Fibroblast of mammary gland (primary cell): Measurements from ENCODE around the gene NMT1.

Experiments used
- DNase-seq: peaks from one replicate; pipeline ENCODE4 v3.0.0-alpha.2; 2010; ENCODE audit warnings: low read depth
- H3K4me3 ChIP-seq: 2 replicates; pipeline ENCODE4 v1.5.1; 2011; ENCODE audit warnings: low read depth, mild to moderate bottlenecking, low read length, moderate library complexity; ENCODE audit not compliant: control insufficient read depth
- CTCF ChIP-seq: conservative IDR thresholded peaks from 2 replicates; pipeline ENCODE4 v1.5.1; 2011; ENCODE audit warnings: low read depth, low read length, inconsistent platforms; ENCODE audit not compliant: control insufficient read depth, insufficient read depth

The NMT1 gene

DNA sequence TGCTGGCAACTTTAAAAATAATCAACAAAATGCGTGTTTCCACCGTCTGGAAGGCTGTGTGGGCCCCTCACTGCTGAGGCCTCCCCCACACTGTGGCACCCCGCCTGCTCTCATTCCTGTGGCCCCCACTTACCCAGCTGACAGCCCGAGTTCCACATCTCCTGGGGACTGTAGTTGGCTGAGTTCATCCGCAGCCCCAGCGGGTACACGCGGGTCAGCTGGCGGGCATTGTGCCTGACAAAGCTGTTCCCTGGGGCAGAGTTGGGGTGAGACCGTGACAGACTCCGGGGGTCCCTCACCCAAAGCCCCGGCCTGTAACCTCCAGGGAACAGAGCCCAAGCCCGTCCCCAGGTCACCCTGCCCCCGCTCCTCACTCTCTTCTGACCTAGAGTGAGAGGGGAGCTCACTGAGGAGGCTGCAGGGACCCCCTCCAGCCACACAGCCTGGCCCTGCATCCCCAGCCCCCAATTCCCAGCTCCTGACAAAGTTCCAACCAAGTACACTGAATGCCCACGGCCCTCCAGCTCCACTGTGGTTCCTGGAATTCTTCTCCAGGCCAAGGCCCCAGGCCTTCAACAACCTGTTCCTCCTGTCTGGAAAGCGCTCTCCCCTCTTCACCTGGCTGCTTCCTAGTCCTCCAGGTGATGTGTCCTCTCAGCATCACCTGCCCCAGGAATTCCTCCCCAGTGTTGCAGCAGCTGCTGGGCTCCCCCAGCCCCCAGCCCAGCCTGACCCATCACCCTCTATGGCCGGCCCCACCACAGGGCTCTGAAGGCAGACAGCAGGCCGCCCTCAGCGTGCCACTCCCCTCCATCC, 53.2 kb downstream of the NMT1 start:
- no peak for DNase-seq
- TF ChIP-seq CTCF, result no peak
- no peak overlapping the region for H3K4me3 ChIP-seq

DNA sequence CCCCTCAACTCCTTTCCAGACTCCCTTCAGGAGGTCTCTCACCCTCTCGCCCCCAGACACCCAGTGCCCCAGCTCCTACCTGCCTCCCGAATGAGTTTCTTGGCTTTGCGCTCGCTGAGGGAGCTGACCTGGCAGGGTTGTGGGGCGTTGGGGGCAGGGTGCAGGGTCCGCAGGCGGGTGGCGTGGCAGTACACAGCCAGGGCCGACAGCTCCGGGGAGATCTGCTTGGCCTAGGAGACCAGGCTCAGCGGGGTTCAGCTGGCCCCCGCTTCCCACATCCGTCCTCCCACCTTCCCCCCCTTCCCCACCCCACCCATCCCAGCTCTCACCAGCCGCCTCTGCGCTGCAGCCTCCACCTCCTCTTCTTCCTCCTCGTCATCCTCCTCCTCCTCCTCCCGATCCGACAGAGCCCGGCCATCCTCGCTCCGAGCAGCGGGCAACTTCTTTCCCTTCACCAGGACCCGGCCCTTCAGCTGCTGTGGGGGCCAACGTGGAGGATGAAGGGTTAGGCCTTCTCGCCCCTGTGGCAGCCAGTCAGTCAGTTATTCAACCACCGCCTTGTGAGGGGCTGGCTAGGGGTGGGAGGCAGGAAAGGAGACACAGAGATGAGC, 54.0 kb downstream of the NMT1 start:
- no peak for DNase-seq

GRCh38 chr17:45115871-45116270, 54.8 kb downstream of the NMT1 start:
- DNase-seq, result no peak
- no peak for TF ChIP-seq CTCF
- H3K4me3 ChIP-seq, result no peak overlapping the region

More for the DNA sequence above, 54.0 kb downstream of the NMT1 start:
- no peak for TF ChIP-seq CTCF
- H3K4me3 ChIP-seq, result no peak overlapping the region

DNA sequence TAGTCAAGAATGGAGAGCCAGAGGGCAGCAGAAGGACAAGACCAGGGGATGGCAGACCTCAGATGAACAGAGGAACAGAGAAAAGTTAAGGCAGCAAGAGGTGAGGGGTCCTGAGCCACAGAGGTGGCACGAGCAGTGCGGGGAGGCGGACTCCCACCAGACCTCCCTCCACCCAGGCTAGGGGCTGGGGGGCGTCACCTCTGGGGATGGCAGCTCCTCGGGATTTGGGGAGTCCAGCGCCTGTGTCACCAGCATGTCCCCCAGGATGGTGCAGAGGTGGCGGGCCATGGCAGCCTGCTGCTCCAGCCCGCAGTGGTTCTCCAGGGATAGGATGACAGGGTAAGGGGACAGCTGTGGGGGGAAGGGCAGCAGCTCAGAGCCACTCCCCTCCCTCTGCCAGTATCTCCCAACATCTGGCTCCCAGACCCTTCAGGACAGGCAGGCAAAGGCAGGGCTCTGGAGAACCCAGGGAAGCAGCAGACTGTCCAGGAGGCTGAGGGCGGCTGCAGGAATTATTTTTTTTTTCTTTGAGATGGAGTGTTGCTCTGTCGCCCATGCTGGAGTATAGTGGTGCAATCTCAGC, 55.4 kb downstream of the NMT1 start:
- TF ChIP-seq CTCF, result no peak
- H3K4me3 ChIP-seq, result no peak overlapping the region
- DNase-seq, result no peak

DNA sequence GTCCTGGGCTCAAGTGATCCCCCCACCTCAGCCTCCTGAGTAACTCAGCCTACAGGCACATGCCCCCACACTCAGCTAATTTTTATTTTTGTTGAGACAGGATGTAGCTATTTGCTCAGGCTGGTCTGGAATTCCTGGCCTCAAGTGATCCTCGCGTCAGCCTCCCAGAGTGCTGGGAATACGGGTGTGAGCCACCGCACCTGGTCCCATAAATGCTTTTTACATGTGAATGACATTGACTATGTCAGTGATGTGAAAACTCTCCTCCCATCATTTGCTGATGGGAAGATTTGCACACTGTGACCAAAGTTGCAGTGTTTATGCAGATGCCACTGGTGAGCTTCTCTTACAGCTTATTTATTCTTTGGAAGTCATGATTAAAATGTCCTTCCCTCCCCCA, 56.2 kb downstream of the NMT1 start:
- no peak overlapping the region for H3K4me3 ChIP-seq
- DNase-seq, result no peak
- TF ChIP-seq CTCF, result no peak

GRCh38 chr17:45117848-45118646, 56.9 kb downstream of the NMT1 start:
- no peak for DNase-seq

More at GRCh38 chr17:45117848-45118646, 56.9 kb downstream of the NMT1 start:
- no peak overlapping the region for H3K4me3 ChIP-seq
- no peak for TF ChIP-seq CTCF
